B cell (primary cell): ENCODE measurements around the gene LZTR1. TPM values are rescaled to one million over a fixed set of nuclear protein-coding genes. Genes with fewer than 3 reads are reported as not detected.

Source experiments
- ATAC-seq: fragments of 200-7000 bp; cut with Tn5 transposase; one replicate; pipeline ENCODE4 v1.10.0; 2021; ENCODE audit warnings: low read depth, mild to moderate bottlenecking, moderate number of reproducible peaks, moderate library complexity
- CTCF ChIA-PET: fragments of 350-600 bp; sonication (Branson Sonifier 250); formaldehyde crosslinking; loops from one replicate; lab custom pipeline; 2021; ENCODE audit warnings: antibody characterized with exemption, inconsistent platforms; lab: Charles Lee
- POLR2A ChIA-PET: fragments of 350-600 bp; sonication (Branson Sonifier 250); formaldehyde crosslinking; loops from one replicate; lab custom pipeline; 2021; ENCODE audit warnings: antibody characterized with exemption; lab: Charles Lee
- DNase-seq: peaks from one replicate; pipeline ENCODE4 v3.0.0; 2013
- H2AFZ ChIP-seq: 2 replicates; pipeline ENCODE4 v1.6.1; 2012; ENCODE audit warnings: mild to moderate bottlenecking, low read depth, low read length; ENCODE audit not compliant: insufficient read depth, poor library complexity, severe bottlenecking
- H3K27ac ChIP-seq, 2 donors: 1 replicate in 1 of 2; 2 replicates in 1 of 2; pipeline ENCODE4 v1.5.1; 2012 to 2013; ENCODE audit warnings: low read length in 2 of 2, mild to moderate bottlenecking in 2 of 2, moderate library complexity in 1 of 2
- H3K27me3 ChIP-seq, 4 experiments: fragments of 200-600 bp in 1 of 4; sonication (generic) in 1 of 4; replicated peaks in 1 of 4; 1 replicate in 2 of 4; 2 replicates in 2 of 4; pipeline versions ENCODE4 v1.6.1 to v1.7.0; 2013 to 2016; ENCODE audit warnings: low read length in 3 of 4, mild to moderate bottlenecking in 2 of 4, mixed read lengths in 1 of 4, moderate library complexity in 1 of 4; ENCODE audit not compliant: insufficient read depth in 4 of 4, control insufficient read depth in 3 of 4; ENCODE audit errors: control extremely low read depth in 1 of 4
- H3K36me3 ChIP-seq, 2 experiments: replicated peaks in 1 of 2; 1 replicate in 1 of 2; 2 replicates in 1 of 2; pipeline versions ENCODE4 v1.6.1 to v1.7.1; 2013; ENCODE audit warnings: low read length in 1 of 2; ENCODE audit not compliant: insufficient read depth in 2 of 2, control insufficient read depth in 1 of 2; ENCODE audit errors: control extremely low read depth in 1 of 2, extremely low read depth in 1 of 2
- H3K4me1 ChIP-seq, 2 donors: fragments of 200-600 bp in 1 of 2; sonication (generic) in 1 of 2; 1 replicate in 1 of 2; 2 replicates in 1 of 2; pipeline versions ENCODE4 v1.5.1 to v1.6.1; 2013 to 2017; ENCODE audit warnings: low read length in 2 of 2; ENCODE audit not compliant: control insufficient read depth in 2 of 2, insufficient read depth in 2 of 2
- H3K4me2 ChIP-seq: replicated peaks from 2 replicates; pipeline ENCODE3; 2012; ENCODE audit warnings: mild to moderate bottlenecking, low read depth, low read length; ENCODE audit not compliant: poor library complexity, severe bottlenecking
- H3K4me3 ChIP-seq, 5 experiments: fragments of 200-600 bp in 1 of 5; sonication (generic) in 1 of 5; 1 replicate in 3 of 5; 2 replicates in 2 of 5; pipeline versions ENCODE4 v1.5.1 to v1.7.0; 2011 to 2016; ENCODE audit warnings: low read length in 4 of 5, mild to moderate bottlenecking in 4 of 5, low read depth in 2 of 5, control low read depth in 1 of 5, moderate library complexity in 1 of 5; ENCODE audit not compliant: insufficient read depth in 1 of 5; ENCODE audit errors: control extremely low read depth in 1 of 5, extremely low read depth in 1 of 5
- H3K79me2 ChIP-seq: fragments of 200-600 bp; sonication (generic); one replicate; pipeline ENCODE4 v1.6.0; 2016; ENCODE audit warnings: low read length; ENCODE audit not compliant: control insufficient read depth, insufficient read depth
- H3K9ac ChIP-seq: fragments of 200-600 bp; sonication (generic); 2 replicates; pipeline ENCODE4 v1.6.1; 2017; ENCODE audit warnings: mild to moderate bottlenecking, low read length, moderate library complexity
- H3K9me3 ChIP-seq, 3 donors: one replicate each; pipeline versions ENCODE4 v1.6.1 to v1.7.1; 2013; ENCODE audit warnings: low read length in 2 of 3; ENCODE audit not compliant: control insufficient read depth in 2 of 3, insufficient read depth in 1 of 3; ENCODE audit errors: control extremely low read depth in 1 of 3
- H4K20me1 ChIP-seq: 2 replicates; pipeline ENCODE4 v1.6.0; 2012; ENCODE audit warnings: mild to moderate bottlenecking, low read length; ENCODE audit not compliant: insufficient read depth, control insufficient read depth, poor library complexity, severe bottlenecking
- H3K27ac Mint-ChIP-seq: one replicate; pipeline ENCODE4 v1.8.0; 2021; ENCODE audit warnings: mixed read lengths
- H3K27me3 Mint-ChIP-seq: one replicate; pipeline ENCODE4 v1.8.0; 2021; ENCODE audit warnings: mixed read lengths
- H3K4me1 Mint-ChIP-seq: one replicate; pipeline ENCODE4 v1.8.0; 2021; ENCODE audit warnings: mixed read lengths
- H3K4me3 Mint-ChIP-seq: one replicate; pipeline ENCODE4 v1.8.0; 2021; ENCODE audit warnings: mixed read lengths
- H3K9me3 Mint-ChIP-seq: one replicate; pipeline ENCODE4 v1.8.0; 2022; ENCODE audit warnings: mixed read lengths; ENCODE audit not compliant: insufficient read depth
- CTCF ChIP-seq: fragments of 200-600 bp; IDR thresholded peaks from one replicate; pipeline ENCODE4 v1.8.0; 2022; ENCODE audit warnings: antibody characterized with exemption, mild to moderate bottlenecking
- EZH2 ChIP-seq: IDR thresholded peaks from 2 replicates; pipeline ENCODE4 v1.6.1; 2012; ENCODE audit warnings: borderline replicate concordance, low read depth, mild to moderate bottlenecking, moderate library complexity, low read length; ENCODE audit not compliant: insufficient read depth, poor library complexity, severe bottlenecking
- WGBS: methylation state at CpG from one replicate; pipeline ENCODE4 v1.1.5; 2013; ENCODE audit warnings: missing lambda C conversion rate; ENCODE audit not compliant: insufficient coverage; 5-methylcytosine and 5-hydroxymethylcytosine counted together
- intact Hi-C: fragments of 100-400 bp; cut with micrococcal nuclease; formaldehyde crosslinking; loops from one replicate; pipeline ENCODE4 v1.10.0; 2022
- polyA plus RNA-seq: library from polyadenylated mRNA; depleted of rRNA; stranded (reverse); fragments of >200 nt; gene quantifications from 2 replicates; pipeline ENCODE4 v1.2.3, GENCODE V29; 2012
- total RNA-seq, 2 donors: library from RNA; stranded (reverse); fragments of 120-200 nt in 1 of 2; gene quantifications; 1 replicate in 1 of 2; 2 replicates in 1 of 2; pipeline versions ENCODE4 v1.2.3 to v1.2.4, GENCODE V29; 2013 to 2022

LZTR1 gene
- total and polyA plus RNA-seq, 2 donors (not counting 1 experiment from before 2014, with no cell fraction given): 75.7 to 94.8 TPM

GRCh38 chr22:21020802-21021429 lies 38.8 kb downstream of the LZTR1 start:
- no peak for DNase-seq
- Histone ChIP-seq H2AFZ (no peak overlapping the region), H3K27me3 (peaks cover 0 to 2% (median 0%) of the 10 kb centered on the region in 4 experiments), H3K9me3 (no peaks in the 10 kb centered on the region), H3K4me2 (no peak overlapping the region), H3K9ac (no peak overlapping the region), H3K79me2 (no peaks in the 10 kb centered on the region), H4K20me1 (no peaks in the 10 kb centered on the region), H3K36me3 (no peaks in the 10 kb centered on the region), H3K4me1 (no peaks in the 10 kb centered on the region), H3K4me3 (no peak overlapping the region), H3K27ac (no peak overlapping the region)
- intact Hi-C loops: no loop called here
- TF ChIP-seq CTCF (peak; percentile 53), EZH2 (no peak)
- H3K4me1 Mint-ChIP-seq: peaks cover 6% of the 10 kb centered on the region
- peaks cover 4% of the 10 kb centered on the region for H3K27me3 Mint-ChIP-seq
- no peak overlapping the region for H3K4me3 Mint-ChIP-seq
- H3K27ac Mint-ChIP-seq: no peak overlapping the region
- ChIA-PET CTCF (interaction anchor here (0.7 to 0.9 kb wide), 2 partner anchors 38 to 63 kb away, joined by 3 read pairs; partner anchors contain the start of gene LZTR1), POLR2A (no interaction called here)
- WGBS: 66% methylated on average over 7 of the region's 7 CpGs
- H3K9me3 Mint-ChIP-seq: no peaks in the 10 kb centered on the region
- ATAC-seq: peak; percentile 43

DNA sequence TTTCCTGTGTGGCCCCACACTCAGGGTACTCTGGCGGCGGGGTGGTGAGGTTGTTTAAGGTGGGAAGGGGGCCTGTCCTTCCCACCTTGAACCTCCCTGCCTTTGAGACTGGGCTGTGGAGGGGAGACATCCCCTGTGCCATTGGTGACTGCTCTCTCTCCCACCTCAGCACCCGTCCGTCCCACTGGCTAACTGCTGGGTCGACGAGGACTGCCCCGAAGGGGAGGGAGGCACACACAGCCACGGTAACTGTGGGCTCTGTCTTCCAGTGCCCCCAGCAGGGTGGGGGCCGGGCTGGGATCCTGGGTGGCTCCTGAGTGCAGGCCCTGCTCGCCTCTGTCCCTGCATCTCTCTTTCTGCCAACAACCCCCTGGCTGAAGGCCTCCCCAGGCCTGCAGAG lies 40.4 kb downstream of the LZTR1 start:
- H3K4me1 ChIP-seq: no peaks in the 10 kb centered on the region
- no peak for DNase-seq
- Mint-ChIP-seq H3K4me3 (no peak overlapping the region), H3K27ac (no peak overlapping the region), H3K9me3 (no peaks in the 10 kb centered on the region), H3K27me3 (peaks cover 4% of the 10 kb centered on the region), H3K4me1 (peaks cover 4% of the 10 kb centered on the region)
- peaks cover 0 to 2% (median 0%) of the 10 kb centered on the region in 4 experiments for H3K27me3 ChIP-seq
- POLR2A ChIA-PET: no interaction called here
- TF ChIP-seq CTCF (no peak), EZH2 (no peak)
- ATAC-seq: no peak
- H3K4me2 ChIP-seq: no peak overlapping the region
- intact Hi-C loops: no loop called here
- no peak overlapping the region for H3K9ac ChIP-seq
- CTCF ChIA-PET: no interaction called here
- H3K36me3 ChIP-seq: no peaks in the 10 kb centered on the region
- no peak overlapping the region for H3K4me3 ChIP-seq
- H3K27ac ChIP-seq: no peak overlapping the region
- no peaks in the 10 kb centered on the region for H4K20me1 ChIP-seq
- H2AFZ ChIP-seq: no peak overlapping the region
- H3K9me3 ChIP-seq: no peaks in the 10 kb centered on the region
- H3K79me2 ChIP-seq: no peaks in the 10 kb centered on the region
- 87% methylated on average over 8 of the region's 10 CpGs for WGBS
